GM18868 (cell line): ENCODE data around the gene OPRL1.
A peak's percentile ranks its signal among the peaks of the same experiment; 100 is the strongest.
"Not testable (repeated sequence)": the region's sequence is repeated elsewhere in the genome, so short reads cannot be mapped to it uniquely, and the experiment has no call there.

ENCODE experiments used
- ATAC-seq: cut with Tn5 transposase; IDR thresholded peaks from one replicate; pipeline ENCODE4 v1.9.1; 2021; ENCODE audit warnings: mild to moderate bottlenecking, moderate library complexity; ENCODE audit not compliant: unreplicated experiment

The OPRL1 gene

DNA sequence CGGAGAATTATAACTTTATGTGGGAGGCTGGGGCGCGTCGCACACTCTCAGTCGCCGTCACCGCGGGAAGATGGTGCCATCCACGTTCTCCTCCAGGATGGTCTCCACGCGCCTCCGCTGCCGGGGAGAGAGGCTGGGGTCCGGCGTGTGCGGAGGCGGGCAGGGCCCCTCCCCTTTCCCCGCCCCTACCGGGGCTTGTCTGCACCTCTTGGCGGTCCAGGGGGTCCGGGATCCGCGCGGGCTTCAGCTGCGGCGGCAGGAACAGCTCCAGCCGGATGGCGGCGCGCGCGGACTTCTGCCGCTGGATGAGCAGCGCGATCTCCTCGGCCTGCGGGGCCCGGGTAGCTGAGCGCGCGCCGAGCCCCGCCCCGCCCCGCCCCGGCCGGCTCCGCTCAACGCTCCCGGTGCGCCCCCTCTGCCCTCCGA lies 3.5 kb downstream of the OPRL1 start:
- no peak for ATAC-seq

DNA sequence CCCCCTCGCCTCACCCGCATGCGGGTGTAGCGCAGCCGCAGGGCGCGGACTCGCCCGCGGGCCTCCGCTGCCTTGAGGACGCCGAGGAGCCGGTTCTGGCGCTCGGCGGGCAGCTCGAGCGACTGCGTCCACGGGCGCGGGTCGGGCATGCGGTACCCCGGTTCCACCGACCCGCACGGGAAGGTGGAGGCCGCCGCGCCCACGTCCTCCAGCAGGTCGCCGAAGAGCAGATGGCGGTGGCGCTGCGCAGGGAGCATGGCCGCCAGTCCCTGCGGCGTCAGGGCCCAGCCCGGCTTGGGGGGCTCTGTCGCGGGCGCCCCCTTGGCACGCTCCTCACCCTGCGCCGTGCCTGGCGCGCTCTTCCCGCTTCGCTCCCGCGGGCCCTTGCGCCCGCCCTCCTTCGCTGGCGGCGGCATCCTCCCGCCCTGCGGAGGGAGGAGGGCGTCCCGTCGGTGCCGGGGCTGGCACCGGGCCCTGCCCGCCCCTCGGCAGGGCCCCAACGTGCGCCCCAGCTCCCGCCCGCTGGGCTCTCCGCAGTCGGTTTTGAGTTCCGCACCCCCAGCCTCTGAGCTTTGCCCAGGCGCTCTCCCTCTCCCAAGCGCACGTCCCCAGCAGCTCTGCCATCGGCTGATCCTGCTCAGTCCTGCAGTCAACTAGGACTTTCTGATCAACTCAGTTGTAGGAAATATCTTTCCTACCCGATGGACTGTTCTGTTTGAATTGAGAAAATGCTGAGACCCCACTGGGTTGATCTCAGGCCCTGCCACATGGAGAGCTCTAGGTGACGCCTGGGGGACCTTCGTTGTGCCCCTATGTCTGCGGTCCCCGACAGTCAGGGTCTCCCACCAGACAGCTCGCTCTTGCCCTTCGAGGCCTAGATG lies 4.2 kb downstream of the OPRL1 start, which contains the start of gene LKAAEAR1:
TSS of gene LKAAEAR1 (minus strand) at position 595 of the 881 bp plus-strand sequence. CDS start at position 416, 179 bp downstream.
- ATAC-seq = no peak

DNA sequence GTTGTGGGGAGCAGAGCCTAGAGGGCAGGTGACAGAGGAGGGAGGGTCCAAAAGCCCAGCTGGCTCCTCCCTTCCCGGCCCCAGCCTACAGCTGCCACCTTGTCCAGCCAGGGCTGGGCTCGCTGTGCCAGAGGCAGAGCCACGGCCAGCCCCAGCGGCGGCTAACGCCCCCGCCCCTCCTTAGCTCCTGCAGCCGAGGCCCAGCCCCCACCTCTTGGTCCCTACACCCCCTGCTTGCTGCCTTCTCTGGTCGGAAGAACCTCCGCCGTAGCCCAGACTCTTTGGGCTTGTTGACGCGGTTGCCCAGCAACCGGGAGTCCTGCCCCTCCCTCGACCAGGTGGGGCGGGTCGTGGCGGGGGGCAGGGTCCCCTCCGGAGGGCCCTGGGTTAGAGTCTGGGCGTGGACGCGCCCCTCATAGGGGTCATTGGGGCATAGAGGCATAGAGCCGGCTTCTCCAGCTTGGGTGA lies 4.8 kb downstream of the OPRL1 start:
- no peak for ATAC-seq

DNA sequence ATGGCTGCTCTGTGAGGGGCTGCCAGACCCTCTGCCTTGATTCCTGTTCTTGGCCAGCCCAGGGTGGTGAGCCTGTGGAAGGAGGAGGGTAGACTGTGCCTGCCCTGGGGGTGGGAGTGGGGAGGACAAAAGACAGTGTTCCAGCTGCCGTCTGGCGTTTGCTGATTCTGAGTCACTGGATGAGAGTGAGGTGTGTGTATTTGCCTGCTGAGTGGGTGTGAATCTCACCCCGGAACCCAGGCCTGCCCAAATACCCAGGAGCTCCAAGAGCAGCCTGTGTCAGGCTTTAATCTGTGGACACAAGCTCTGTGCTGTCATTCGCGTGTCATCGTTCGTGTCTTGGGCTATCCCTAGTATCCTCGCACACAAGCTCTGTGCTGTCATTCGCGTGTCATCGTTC lies 6.9 kb downstream of the OPRL1 start:
- ATAC-seq = no peak

DNA sequence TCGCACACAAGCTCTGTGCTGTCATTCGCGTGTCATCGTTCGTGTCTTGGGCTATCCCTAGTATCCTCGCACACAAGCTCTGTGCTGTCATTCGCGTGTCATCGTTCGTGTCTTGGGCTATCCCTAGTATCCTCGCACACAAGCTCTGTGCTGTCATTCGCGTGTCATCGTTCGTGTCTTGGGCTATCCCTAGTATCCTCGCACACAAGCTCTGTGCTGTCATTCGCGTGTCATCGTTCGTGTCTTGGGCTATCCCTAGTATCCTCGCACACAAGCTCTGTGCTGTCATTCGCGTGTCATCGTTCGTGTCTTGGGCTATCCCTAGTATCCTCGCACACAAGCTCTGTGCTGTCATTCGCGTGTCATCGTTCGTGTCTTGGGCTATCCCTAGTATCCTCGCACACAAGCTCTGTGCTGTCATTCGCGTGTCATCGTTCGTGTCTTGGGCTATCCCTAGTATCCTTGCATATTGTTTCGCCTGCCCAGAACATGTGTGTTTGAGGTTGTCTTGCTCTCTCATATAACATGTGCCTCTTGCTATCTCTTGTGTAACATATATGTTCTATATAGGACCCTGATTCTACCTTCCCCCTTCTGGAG lies 7.4 kb downstream of the OPRL1 start:
- not testable (repeated sequence) for ATAC-seq

DNA sequence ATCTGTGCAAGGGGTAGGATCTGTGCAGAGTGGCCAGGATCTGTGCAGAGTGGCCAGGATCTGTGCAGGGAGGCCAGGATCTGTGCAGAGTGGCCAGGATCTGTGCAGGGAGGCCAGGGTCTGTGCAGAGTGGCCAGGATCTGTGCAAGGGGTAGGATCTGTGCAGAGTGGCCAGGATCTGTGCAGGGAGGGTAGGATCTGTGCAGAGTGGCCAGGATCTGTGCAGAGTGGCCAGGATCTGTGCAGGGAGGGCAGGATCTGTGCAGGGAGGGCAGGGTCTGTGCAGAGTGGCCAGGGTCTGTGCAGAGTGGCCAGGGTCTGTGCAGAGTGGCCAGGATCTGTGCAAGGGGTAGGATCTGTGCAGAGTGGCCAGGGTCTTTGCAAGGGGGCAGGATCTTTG lies 8.7 kb downstream of the OPRL1 start:
- not testable (repeated sequence) for ATAC-seq

DNA sequence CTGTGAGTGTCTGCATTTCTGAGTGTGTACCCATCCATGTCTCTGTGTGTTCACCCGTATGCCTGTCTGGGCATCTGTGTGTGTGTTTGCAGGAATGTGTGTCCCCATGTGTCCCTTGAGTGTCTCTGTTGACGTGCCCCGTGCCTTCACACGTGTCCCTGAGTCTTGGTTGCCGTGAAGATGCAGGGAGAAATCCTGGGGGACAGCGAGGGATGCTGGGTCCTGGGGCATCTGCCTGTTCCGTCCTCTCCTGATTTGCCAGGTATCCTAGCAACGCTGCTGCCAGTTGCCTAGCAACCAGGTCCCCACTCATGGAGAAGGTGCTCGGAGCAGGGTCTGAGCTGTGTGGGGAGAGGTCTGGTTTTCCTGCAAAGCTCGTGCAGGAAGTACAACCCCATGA lies 10.3 kb downstream of the OPRL1 start:
- ATAC-seq = no peak

DNA sequence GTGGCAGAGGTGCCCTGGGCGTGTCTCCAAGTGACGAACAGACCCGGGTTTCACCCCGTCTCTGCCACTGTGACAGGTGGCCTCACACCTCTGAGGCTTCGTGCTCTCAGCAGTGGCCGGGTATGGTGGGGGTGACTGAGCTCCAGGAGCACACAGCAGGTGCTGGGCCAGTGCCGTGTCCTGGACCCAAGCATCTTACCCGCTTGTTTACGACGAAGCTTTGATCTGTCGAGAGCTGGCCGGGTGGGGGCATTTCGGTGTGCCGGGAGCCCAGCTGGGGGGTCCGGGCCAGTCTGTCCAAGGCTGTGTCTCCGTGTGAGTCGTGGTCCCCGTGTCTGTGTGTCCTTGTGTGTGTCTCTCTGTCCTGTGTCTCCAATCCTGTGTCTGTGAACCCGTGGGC lies 11.5 kb downstream of the OPRL1 start:
- ATAC-seq = no peak

DNA sequence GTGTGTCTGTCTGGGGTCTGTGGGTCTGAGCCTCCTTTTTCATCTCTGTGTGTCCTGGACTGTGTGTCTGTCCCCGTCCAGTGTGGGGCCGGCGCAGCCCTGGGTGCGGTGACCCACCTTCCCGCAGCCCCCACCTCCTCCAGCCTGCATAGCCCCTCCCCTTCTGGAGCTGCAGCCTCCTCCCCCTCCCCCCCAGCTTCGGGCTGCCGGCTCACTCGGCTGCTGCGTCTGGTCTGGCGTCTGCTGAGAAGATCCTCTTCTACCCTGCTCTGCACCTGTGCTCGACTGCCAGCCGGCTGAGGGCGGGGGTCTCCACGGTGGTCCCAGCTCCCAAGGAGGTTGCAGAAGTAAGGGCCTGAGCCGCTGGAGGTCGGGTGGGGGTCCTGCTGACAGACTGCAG lies 11.9 kb downstream of the OPRL1 start:
- no peak for ATAC-seq

DNA sequence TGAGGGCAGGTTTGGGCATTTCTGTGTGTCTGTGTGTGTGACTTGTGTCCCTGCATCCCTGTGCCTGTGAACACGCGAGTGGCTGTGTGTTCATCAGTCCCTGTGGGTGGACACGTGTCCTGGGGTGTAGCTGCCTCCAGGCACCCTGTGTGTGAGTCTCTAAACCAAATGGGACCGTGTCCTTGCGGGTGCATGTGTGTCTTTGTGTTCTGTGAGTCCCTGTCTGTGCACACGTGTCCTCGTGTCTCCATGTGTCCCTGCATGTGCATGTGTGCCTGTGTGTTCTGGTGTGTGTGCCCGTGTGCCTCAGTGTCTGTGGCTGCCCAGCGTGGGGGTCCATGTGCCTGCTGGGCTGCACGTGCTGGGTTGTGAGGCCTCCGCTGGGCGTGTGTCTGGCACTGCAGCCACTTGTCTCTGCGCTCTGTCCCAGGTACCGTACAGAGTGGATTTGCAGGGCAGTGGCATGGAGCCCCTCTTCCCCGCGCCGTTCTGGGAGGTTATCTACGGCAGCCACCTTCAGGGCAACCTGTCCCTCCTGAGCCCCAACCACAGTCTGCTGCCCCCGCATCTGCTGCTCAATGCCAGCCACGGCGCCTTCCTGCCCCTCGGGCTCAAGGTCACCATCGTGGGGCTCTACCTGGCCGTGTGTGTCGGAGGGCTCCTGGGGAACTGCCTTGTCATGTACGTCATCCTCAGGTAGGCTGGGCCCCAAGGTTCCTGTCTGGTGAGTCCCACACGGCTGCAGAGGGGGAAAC lies 12.6 kb downstream of the OPRL1 start:
- no peak for ATAC-seq

DNA sequence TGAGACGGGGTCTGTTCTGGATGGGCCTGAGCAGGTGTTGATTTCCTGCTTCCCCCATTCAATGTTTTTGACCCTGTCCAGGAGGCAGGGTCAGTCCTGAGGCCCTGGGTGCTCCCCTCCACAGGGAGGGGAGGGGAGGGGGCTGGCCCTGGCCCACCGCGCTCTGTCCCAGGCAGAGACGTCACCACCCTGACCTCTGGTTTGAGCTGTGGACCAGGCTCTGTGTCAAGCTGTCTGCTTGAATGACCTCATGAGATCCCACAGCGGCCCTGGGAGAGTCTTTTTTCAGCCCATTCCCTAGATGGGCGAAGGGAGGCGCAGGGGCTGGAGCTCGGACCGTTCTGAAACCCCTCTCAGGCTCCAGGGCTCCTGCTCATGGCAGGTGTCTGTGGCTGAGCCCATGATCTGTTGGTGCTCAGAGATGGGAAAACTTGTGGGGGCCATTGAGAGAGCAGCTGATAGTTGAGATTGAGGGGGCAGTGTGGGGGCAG lies 13.2 kb downstream of the OPRL1 start:
- ATAC-seq = no peak

DNA sequence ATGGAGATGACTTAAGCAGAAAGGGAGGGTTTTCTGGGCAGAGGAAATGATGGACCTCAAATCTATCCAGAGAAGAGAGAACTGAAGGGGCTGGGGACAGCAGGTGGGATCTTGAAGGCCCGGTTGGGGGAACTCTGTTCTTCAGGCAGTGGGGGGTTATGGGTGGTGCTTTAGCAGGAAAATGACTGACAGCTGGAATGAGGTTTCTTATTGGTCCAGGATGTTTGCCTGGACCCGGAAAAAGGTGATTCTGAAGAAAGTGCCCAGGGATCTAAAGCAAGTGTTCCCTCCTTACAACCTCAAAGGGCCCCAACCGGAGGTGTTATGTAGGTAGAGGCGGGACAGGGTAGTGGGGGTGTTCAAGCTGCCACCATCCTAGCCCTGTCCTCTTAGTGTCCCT lies 15.6 kb downstream of the OPRL1 start:
- no peak for ATAC-seq

DNA sequence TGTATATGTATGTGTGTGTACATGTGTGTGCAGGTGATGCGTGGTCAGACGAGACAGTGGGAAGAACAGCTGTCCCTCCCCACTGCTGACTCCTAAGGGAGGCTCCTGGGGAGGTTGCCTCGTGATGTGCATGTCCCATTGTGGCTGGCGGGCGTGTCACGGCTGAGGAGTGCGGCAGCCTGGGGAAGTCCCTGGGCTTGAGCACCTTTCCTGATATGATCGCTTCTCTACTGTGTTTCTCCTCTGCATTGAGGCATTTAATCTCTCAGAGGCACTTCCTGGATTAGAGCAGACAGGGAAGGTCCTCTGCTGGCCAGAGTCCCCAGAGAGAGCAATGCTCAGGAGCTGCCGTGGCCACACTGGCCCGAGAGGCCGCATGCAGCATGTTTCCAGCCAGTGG lies 16.0 kb downstream of the OPRL1 start:
- no peak for ATAC-seq

DNA sequence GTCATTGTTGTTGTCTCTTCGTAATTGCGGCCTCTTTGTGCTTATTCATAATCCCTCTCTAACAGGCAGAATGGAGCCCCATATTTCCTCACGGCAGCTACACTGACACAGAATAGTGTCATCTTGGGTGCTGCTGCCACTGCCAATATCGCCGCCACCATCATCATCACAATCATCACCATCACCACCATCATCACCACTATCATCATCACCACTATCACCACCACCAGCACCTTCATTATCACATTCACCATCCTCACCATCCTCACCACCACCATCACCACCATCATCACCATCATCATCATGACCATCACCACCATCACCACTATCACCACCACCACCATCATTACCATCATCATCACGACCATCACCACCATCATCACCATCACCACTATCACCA lies 16.7 kb downstream of the OPRL1 start:
- no peak for ATAC-seq

DNA sequence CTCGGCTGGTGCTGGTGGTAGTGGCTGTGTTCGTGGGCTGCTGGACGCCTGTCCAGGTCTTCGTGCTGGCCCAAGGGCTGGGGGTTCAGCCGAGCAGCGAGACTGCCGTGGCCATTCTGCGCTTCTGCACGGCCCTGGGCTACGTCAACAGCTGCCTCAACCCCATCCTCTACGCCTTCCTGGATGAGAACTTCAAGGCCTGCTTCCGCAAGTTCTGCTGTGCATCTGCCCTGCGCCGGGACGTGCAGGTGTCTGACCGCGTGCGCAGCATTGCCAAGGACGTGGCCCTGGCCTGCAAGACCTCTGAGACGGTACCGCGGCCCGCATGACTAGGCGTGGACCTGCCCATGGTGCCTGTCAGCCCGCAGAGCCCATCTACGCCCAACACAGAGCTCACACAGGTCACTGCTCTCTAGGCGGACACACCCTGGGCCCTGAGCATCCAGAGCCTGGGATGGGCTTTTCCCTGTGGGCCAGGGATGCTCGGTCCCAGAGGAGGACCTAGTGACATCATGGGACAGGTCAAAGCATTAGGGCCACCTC lies 18.7 kb downstream of the OPRL1 start:
- ATAC-seq = no peak

DNA sequence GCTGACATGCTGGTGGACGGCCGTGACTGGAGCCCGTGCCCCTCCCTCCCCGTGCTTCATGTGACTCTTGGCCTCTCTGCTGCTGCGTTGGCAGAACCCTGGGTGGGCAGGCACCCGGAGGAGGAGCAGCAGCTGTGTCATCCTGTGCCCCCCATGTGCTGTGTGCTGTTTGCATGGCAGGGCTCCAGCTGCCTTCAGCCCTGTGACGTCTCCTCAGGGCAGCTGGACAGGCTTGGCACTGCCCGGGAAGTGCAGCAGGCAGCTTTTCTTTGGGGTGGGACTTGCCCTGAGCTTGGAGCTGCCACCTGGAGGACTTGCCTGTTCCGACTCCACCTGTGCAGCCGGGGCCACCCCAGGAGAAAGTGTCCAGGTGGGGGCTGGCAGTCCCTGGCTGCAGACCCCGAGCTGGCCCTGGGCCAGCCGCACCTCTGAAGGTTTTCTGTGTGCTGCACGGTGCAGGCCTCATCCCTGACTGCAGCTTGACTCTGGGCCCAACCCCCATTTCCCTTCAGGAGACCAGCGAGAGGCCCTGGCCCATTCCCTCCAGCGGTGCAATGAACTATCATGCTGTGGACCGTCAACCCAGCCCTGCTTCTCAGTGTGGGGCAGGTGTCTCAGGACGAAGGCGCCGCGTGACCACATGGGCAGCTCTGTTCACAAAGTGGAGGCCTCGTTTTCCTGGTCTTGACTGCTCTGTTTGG lies 19.4 kb downstream of the OPRL1 start:
- ATAC-seq = no peak

DNA sequence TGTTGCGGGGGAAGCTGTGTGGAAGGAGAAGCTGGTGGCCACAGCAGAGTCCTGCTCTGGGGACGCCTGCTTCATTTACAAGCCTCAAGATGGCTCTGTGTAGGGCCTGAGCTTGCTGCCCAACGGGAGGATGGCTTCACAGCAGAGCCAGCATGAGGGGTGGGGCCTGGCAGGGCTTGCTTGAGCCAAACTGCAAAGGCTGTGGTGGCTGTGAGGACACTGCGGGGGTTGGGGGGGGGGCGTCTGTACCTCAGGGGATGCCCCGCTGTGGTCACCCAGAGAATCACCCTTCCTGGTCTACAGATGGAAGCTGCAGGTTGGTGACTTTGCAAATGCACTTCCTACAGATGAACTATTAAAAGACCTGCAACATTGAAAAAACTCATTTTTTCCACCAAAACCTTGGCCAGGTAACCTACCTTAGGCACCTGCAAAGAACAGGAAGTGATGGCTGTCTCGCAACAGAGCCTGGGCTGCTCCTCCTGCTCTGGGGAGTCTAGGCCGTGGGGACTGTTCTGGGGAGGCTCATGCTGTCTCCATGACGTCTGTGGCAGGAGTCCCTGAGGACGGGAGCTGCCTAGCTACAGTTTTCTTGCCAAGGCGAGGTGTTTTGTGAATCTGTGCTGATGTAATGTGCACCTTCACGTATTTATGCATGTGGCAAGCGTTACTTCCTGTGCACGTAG lies 20.1 kb downstream of the OPRL1 start:
- ATAC-seq = peak; percentile 43

DNA sequence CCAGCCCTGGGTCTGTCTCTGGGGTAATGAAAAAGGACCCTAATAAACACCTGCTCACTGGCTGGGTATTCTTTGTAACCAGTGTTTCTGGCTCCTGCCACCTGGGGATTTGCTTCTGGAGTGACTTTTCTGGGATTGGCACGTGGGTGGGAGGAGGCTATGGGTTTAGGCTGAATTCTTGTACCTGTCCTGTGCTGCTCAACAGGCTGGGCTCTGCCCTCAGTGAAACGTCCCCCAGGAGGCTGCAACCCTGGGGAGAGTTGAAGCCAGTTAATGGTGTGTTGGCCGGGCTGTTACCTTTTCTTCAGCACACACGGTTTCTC lies 20.6 kb downstream of the OPRL1 start:
- no peak for ATAC-seq

DNA sequence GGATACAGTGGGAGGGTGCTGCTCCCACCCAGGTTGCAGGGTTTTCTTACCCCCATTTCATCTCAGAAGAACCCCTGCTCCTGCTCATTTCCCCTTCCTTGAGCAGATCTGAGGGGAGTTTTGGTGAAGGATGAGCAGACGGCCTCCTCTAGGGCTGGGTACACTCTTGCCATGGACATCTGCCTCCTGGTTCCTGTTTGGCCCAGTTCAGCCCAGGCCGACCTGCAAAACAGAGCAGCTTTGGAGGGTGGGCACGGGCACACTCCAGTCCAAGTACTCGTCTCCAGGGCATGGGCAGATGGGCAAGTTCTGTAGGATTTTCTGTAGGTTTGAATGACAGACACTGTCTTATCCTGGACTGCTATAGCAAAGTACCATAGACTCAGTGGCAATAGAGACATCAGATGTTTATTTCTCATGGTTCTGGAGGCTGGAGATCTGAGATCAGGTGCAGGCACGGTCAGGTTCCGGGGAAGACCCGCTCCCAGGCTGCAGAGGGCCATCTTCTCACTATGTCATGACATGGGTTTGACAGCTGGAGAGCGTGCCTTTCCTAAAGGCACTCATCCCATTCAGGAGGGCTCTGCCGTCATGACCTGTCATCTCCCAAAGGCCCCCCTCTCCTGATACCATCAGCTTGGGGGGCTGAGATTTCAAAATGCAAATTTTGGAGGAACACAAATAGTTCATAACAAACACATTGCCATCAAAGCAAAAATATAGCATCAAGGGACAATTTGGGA lies 21.2 kb downstream of the OPRL1 start:
- ATAC-seq = no peak
